IPS-15b (cell line): ENCODE measurements around the gene TRIO.

Source experiments
- H3K27me3 ChIP-seq: one replicate; pipeline ENCODE4 v1.6.1; 2013; ENCODE audit warnings: low read length; ENCODE audit not compliant: control insufficient read depth, insufficient read depth
- H3K36me3 ChIP-seq: one replicate; pipeline ENCODE4 v1.6.1; 2013; ENCODE audit warnings: low read length; ENCODE audit not compliant: control insufficient read depth, insufficient read depth
- H3K4me1 ChIP-seq: one replicate; pipeline ENCODE4 v1.6.1; 2013; ENCODE audit warnings: mild to moderate bottlenecking, low read length; ENCODE audit not compliant: control insufficient read depth, insufficient read depth
- H3K4me3 ChIP-seq: one replicate; pipeline ENCODE4 v1.5.1; 2013; ENCODE audit warnings: low read depth, low read length
- H3K9ac ChIP-seq: one replicate; pipeline ENCODE4 v1.6.1; 2013; ENCODE audit warnings: low read depth, mild to moderate bottlenecking, low read length
- H3K9me3 ChIP-seq: one replicate; pipeline ENCODE4 v1.6.1; 2013; ENCODE audit warnings: mild to moderate bottlenecking, low read length; ENCODE audit not compliant: control insufficient read depth, insufficient read depth

The TRIO gene

GRCh38 chr5:14286574-14287421, 143.7 kb downstream of the TRIO start:
- peaks cover 4% of the 10 kb centered on the region for H3K36me3 ChIP-seq
- no peaks in the 10 kb centered on the region for H3K27me3 ChIP-seq
- peaks cover 5% of the 10 kb centered on the region for H3K4me1 ChIP-seq
- H3K9ac ChIP-seq, result no peak overlapping the region
- H3K9me3 ChIP-seq, result no peaks in the 10 kb centered on the region
- H3K4me3 ChIP-seq, result no peak overlapping the region

GRCh38 chr5:14292766-14293658, 149.9 kb downstream of the TRIO start:
- no peaks in the 10 kb centered on the region for H3K9me3 ChIP-seq
- H3K36me3 ChIP-seq, result peaks cover 12% of the 10 kb centered on the region
- H3K4me3 ChIP-seq, result no peak overlapping the region
- no peaks in the 10 kb centered on the region for H3K4me1 ChIP-seq
- no peak overlapping the region for H3K9ac ChIP-seq
- no peaks in the 10 kb centered on the region for H3K27me3 ChIP-seq

- H3K36me3 ChIP-seq, result peaks cover 12% of the 10 kb centered on the region
- H3K27me3 ChIP-seq, result no peaks in the 10 kb centered on the region
Measured at GRCh38 chr5:14295610-14296009, 152.5 kb downstream of the TRIO start.

GRCh38 chr5:14296533-14297331, 153.6 kb downstream of the TRIO start:
- peaks cover 8% of the 10 kb centered on the region for H3K36me3 ChIP-seq
- no peaks in the 10 kb centered on the region for H3K4me1 ChIP-seq
- no peaks in the 10 kb centered on the region for H3K9me3 ChIP-seq
- no peaks in the 10 kb centered on the region for H3K27me3 ChIP-seq
- no peak overlapping the region for H3K9ac ChIP-seq
- no peak overlapping the region for H3K4me3 ChIP-seq

More at GRCh38 chr5:14295610-14296009, 152.5 kb downstream of the TRIO start:
- H3K9me3 ChIP-seq, result no peaks in the 10 kb centered on the region
- no peaks in the 10 kb centered on the region for H3K4me1 ChIP-seq
- no peak overlapping the region for H3K9ac ChIP-seq
- H3K4me3 ChIP-seq, result no peak overlapping the region

GRCh38 chr5:14297697-14298096, 154.6 kb downstream of the TRIO start:
- no peaks in the 10 kb centered on the region for H3K9me3 ChIP-seq
- H3K27me3 ChIP-seq, result no peaks in the 10 kb centered on the region
- H3K4me1 ChIP-seq, result no peaks in the 10 kb centered on the region
- H3K4me3 ChIP-seq, result no peak overlapping the region
- peaks cover 8% of the 10 kb centered on the region for H3K36me3 ChIP-seq
- no peak overlapping the region for H3K9ac ChIP-seq

GRCh38 chr5:14298126-14298847, 155.1 kb downstream of the TRIO start:
- Histone ChIP-seq H3K4me1 (no peaks in the 10 kb centered on the region), H3K9me3 (no peaks in the 10 kb centered on the region), H3K36me3 (peaks cover 4% of the 10 kb centered on the region), H3K4me3 (no peak overlapping the region), H3K27me3 (no peaks in the 10 kb centered on the region), H3K9ac (no peak overlapping the region)

GRCh38 chr5:14299666-14300065, 156.5 kb downstream of the TRIO start:
- Histone ChIP-seq H3K4me3 (no peak overlapping the region), H3K36me3 (no peaks in the 10 kb centered on the region), H3K9me3 (no peaks in the 10 kb centered on the region), H3K27me3 (no peaks in the 10 kb centered on the region), H3K9ac (no peak overlapping the region), H3K4me1 (no peaks in the 10 kb centered on the region)

- no peaks in the 10 kb centered on the region for H3K9me3 ChIP-seq
- H3K4me3 ChIP-seq, result no peak overlapping the region
- H3K9ac ChIP-seq, result no peak overlapping the region
- no peaks in the 10 kb centered on the region for H3K36me3 ChIP-seq
- H3K4me1 ChIP-seq, result no peaks in the 10 kb centered on the region
- H3K27me3 ChIP-seq, result no peaks in the 10 kb centered on the region
Measured at GRCh38 chr5:14301186-14301585, 158.0 kb downstream of the TRIO start.

GRCh38 chr5:14302330-14302729, 159.2 kb downstream of the TRIO start:
- no peaks in the 10 kb centered on the region for H3K9me3 ChIP-seq
- no peaks in the 10 kb centered on the region for H3K36me3 ChIP-seq
- H3K9ac ChIP-seq, result no peak overlapping the region
- H3K4me1 ChIP-seq, result no peaks in the 10 kb centered on the region
- H3K4me3 ChIP-seq, result no peak overlapping the region
- no peaks in the 10 kb centered on the region for H3K27me3 ChIP-seq

GRCh38 chr5:14305045-14305444, 161.9 kb downstream of the TRIO start:
- Histone ChIP-seq H3K9ac (no peak overlapping the region), H3K27me3 (no peaks in the 10 kb centered on the region), H3K36me3 (no peaks in the 10 kb centered on the region), H3K4me3 (no peak overlapping the region), H3K4me1 (no peaks in the 10 kb centered on the region), H3K9me3 (no peaks in the 10 kb centered on the region)

- Histone ChIP-seq H3K9ac (no peak overlapping the region), H3K4me3 (no peak overlapping the region), H3K9me3 (no peaks in the 10 kb centered on the region), H3K36me3 (no peaks in the 10 kb centered on the region), H3K27me3 (no peaks in the 10 kb centered on the region), H3K4me1 (no peaks in the 10 kb centered on the region)
Measured at GRCh38 chr5:14306329-14306815, 163.2 kb downstream of the TRIO start.
